Heart left ventricle (tissue), 16 donors: ENCODE results near the gene DDX6. TPM values are rescaled to one million over a fixed set of nuclear protein-coding genes. Genes with fewer than 3 reads are reported as not detected.
"Not testable (repeated sequence)": the region's sequence is repeated elsewhere in the genome, so short reads cannot be mapped to it uniquely, and the experiment has no call there.

Experiments used
- ATAC-seq, 4 donors: fragments of 200-7000 bp; cut with Tn5 transposase; one replicate each; pipeline ENCODE4 v1.9.1; 2020 to 2022; ENCODE audit warnings: moderate library complexity in 4 of 4, mild to moderate bottlenecking in 3 of 4, moderate number of reproducible peaks in 1 of 4
- DNase-seq, 5 donors: peaks; one replicate each; pipeline ENCODE4 v3.0.0-alpha.2; 2020
- H3K27ac ChIP-seq, 12 donors: fragments of 200-600 bp; sonication (generic) in 4 of 12; one replicate each; pipeline versions ENCODE4 v1.5.0 to v1.8.0; 2016 to 2022; ENCODE audit warnings: mild to moderate bottlenecking in 2 of 12
- H3K27me3 ChIP-seq, 9 donors: fragments of 200-600 bp; sonication (generic) in 2 of 9; one replicate each; pipeline versions ENCODE4 v1.5.1 to v1.8.0; 2016 to 2022; ENCODE audit warnings: mild to moderate bottlenecking in 3 of 9
- H3K36me3 ChIP-seq, 9 donors: fragments of 200-600 bp; sonication (generic) in 2 of 9; one replicate each; pipeline versions ENCODE4 v1.5.0 to v1.8.0; 2018 to 2022; ENCODE audit warnings: mild to moderate bottlenecking in 2 of 9
- H3K4me1 ChIP-seq, 12 donors: fragments of 200-600 bp; sonication (generic) in 4 of 12; one replicate each; pipeline versions ENCODE4 v1.5.0 to v1.8.0; 2016 to 2022; ENCODE audit warnings: mild to moderate bottlenecking in 3 of 12
- H3K4me3 ChIP-seq, 12 donors: fragments of 200-600 bp; sonication (generic) in 4 of 12; one replicate each; pipeline versions ENCODE4 v1.5.0 to v1.8.0; 2017 to 2022; ENCODE audit warnings: mild to moderate bottlenecking in 9 of 12, moderate library complexity in 4 of 12
- H3K9me3 ChIP-seq, 12 donors: fragments of 200-600 bp; sonication (generic) in 4 of 12; one replicate each; pipeline versions ENCODE4 v1.5.0 to v1.8.0; 2016 to 2022; ENCODE audit warnings: mild to moderate bottlenecking in 1 of 12
- CTCF ChIP-seq, 12 donors: fragments of 200-600 bp; sonication (generic) in 4 of 12; IDR thresholded peaks; one replicate each; pipeline versions ENCODE4 v1.5.0 to v1.8.0; 2018 to 2022; ENCODE audit warnings: antibody characterized with exemption in 12 of 12, mild to moderate bottlenecking in 5 of 12
- POLR2A ChIP-seq, 2 donors: fragments of 450-650 bp; IDR thresholded peaks; one replicate each; pipeline ENCODE4 v1.6.1; 2017; ENCODE audit warnings: antibody characterized with exemption in 2 of 2, mild to moderate bottlenecking in 2 of 2, moderate library complexity in 2 of 2
- WGBS, 4 donors: extraction: QIAGEN DNeasy Blood & Tissue Kit in 2 of 4; methylation state at CpG; one replicate each; pipeline versions ENCODE4 v1.1.5 to v1.1.7; 2013 to 2018; 5-methylcytosine and 5-hydroxymethylcytosine counted together
- intact Hi-C, 10 donors: fragments of 100-400 bp; cut with DNase I; formaldehyde crosslinking; loops; one replicate each; pipeline versions ENCODE4 v1.11.1 to v1.14.2; 2022
- polyA plus RNA-seq, 2 donors: library from polyadenylated mRNA; stranded (reverse); fragments of 200-250 nt; gene quantifications; one replicate each; pipeline ENCODE4 v1.2.3, GENCODE V29; 2013
- total RNA-seq, 9 donors: library from RNA; depleted of rRNA in 2 of 9; stranded (reverse); fragments of >200 nt in 2 of 9; fragmentation: NEBNext Ultra II Directional in 3 of 9; extraction: Animal tissue kit (Norgen Biotek cat#: 25700) in 3 of 9; gene quantifications; one replicate each; pipeline versions ENCODE4 v1.1.0 to v1.2.4, GENCODE V29; 2016 to 2023
- donor health status: ischemic (EF 13 %, LVEDD 7.1; RV severe dilation, severe dysfunction).
- donor health status: healthy with polysubstance abuse.
- donor health status: DM: no; HTN: yes; CAD: no.
- donor health status: DM: no; HTN: no; CAD: no.
- donor health status: ischemic (EF 25% LVEDD 6.9; RV normal size, moderate dysfunction).
- donor health status: ischemic (EF 25% LVEDD 5.7; RV mildly dilated, moderate dysfunction).
- donor health status: healthy.
- donor health status: DM: yes; HTN: yes; CAD: no.
- donor health status: ischemic (EF 35%, LVEDD 5.7; RV mildly dilated, moderate dysfunction).
- donor health status: nonischemic (EF 11% LVEDD 7.7; RV severe dilation, severe dysfunction).
- donor health status: DM: yes; HTN: yes; CAD: no.
- donor health status: PGD.
- donor health status: ischemic (EF 29% LVEDD 5.4; RV normal size, mild dysfunction).
- donor health status: nonischemic (EF 23%, LVEDD 6.1; RV moderate dilation, normal function).

Gene DDX6
- total and polyA plus RNA-seq, 11 donors = 29.4 to 166 (median 110) TPM

GRCh38 chr11:118763041-118763440, 27.9 kb downstream of the DDX6 start:
- ATAC-seq = no peak
- no peaks in the 10 kb centered on the region for H3K9me3 ChIP-seq
- TF ChIP-seq CTCF (IDR thresholded peaks at IDR 0.05) (no peak), POLR2A (IDR thresholded peaks at IDR 0.05) (no peak)
- 69 to 72% (median 71%) methylated on average over 2 of the region's 2 CpGs for WGBS, 4 donors
- H3K36me3 ChIP-seq = peaks cover 3 to 100% (median 100%) of the 10 kb centered on the region in 9 donors
- no peak for DNase-seq
- H3K4me1 ChIP-seq = peaks cover 0 to 21% (median 14%) of the 10 kb centered on the region in 12 donors
- no peak overlapping the region for H3K27ac ChIP-seq
- intact Hi-C loops = loop anchor here in 2 of 10 donors (5.0 to 10.0 kb wide), 2 partner anchors 68 to 366 kb away; no protein-coding TSS in a partner anchor
- H3K4me3 ChIP-seq = no peak overlapping the region
- no peaks in the 10 kb centered on the region for H3K27me3 ChIP-seq

- 91 to 97% (median 95%) methylated on average over 10 of the region's 10 CpGs for WGBS, 4 donors
These were observed 29.0 kb downstream of the DDX6 start for GRCh38 chr11:118761981-118762380.

GRCh38 chr11:118757876-118758399, 33.0 kb downstream of the DDX6 start:
- no peaks in the 10 kb centered on the region for H3K27me3 ChIP-seq
- intact Hi-C loops = no loop called here
- H3K36me3 ChIP-seq = peaks cover 5 to 100% (median 100%) of the 10 kb centered on the region in 9 donors
- no peak for DNase-seq
- TF ChIP-seq CTCF (IDR thresholded peaks at IDR 0.05) (no peak), POLR2A (IDR thresholded peaks at IDR 0.05) (no peak)
- no peak overlapping the region for H3K4me3 ChIP-seq
- no peak overlapping the region for H3K27ac ChIP-seq
- 58 to 66% (median 64%) methylated on average over 4 of the region's 4 CpGs for WGBS, 4 donors
- H3K9me3 ChIP-seq = no peaks in the 10 kb centered on the region
- peaks cover 0 to 3% (median under 1%) of the 10 kb centered on the region in 12 donors for H3K4me1 ChIP-seq
- ATAC-seq = no peak

More at GRCh38 chr11:118761981-118762380, 29.0 kb downstream of the DDX6 start:
- H3K4me1 ChIP-seq = peaks cover 0 to 11% (median 5%) of the 10 kb centered on the region in 12 donors
- not testable (repeated sequence) for H3K9me3 ChIP-seq, H3K27me3 ChIP-seq, DNase-seq, H3K4me3 ChIP-seq, H3K27ac ChIP-seq, ATAC-seq
- peaks cover 3 to 100% (median 100%) of the 10 kb centered on the region in 9 donors for H3K36me3 ChIP-seq
- intact Hi-C loops = loop anchor here in 2 of 10 donors (5.0 to 10.0 kb wide), 2 partner anchors 67 to 365 kb away; no protein-coding TSS in a partner anchor

GRCh38 chr11:118752654-118753053, 38.3 kb downstream of the DDX6 start:
- no peak for TF ChIP-seq CTCF (IDR thresholded peaks at IDR 0.05)
- TF ChIP-seq POLR2A (IDR thresholded peaks at IDR 0.05) = no peak
- H3K4me3 ChIP-seq = no peak overlapping the region
- H3K9me3 ChIP-seq = no peaks in the 10 kb centered on the region
- intact Hi-C loops = no loop called here
- peaks cover 2 to 99% (median 88%) of the 10 kb centered on the region in 9 donors for H3K36me3 ChIP-seq
- 89 to 94% (median 94%) methylated on average over 3 of the region's 3 CpGs for WGBS, 4 donors
- H3K4me1 ChIP-seq = peaks cover 0 to 22% (median 14%) of the 10 kb centered on the region in 12 donors
- DNase-seq = no peak
- no peaks in the 10 kb centered on the region for H3K27me3 ChIP-seq
- no peak overlapping the region for H3K27ac ChIP-seq
- no peak for ATAC-seq
